WTC11 (cell line): ENCODE measurements around the gene FOXP4. TPM values are rescaled to one million over a fixed set of nuclear protein-coding genes. Genes with fewer than 3 reads are reported as not detected.

ENCODE experiments used
- ATAC-seq: fragments of 200-7000 bp; cut with Tn5 transposase; 2 replicates; pipeline ENCODE4 v1.10.0; 2021; ENCODE audit warnings: mild to moderate bottlenecking, moderate library complexity
- CTCF ChIA-PET: fragments of 300-600 bp; sonication (Branson Sonifier 250); formaldehyde crosslinking; loops from one replicate; lab custom pipeline; 2021; ENCODE audit warnings: antibody characterized with exemption; lab: Charles Lee
- POLR2A ChIA-PET: fragments of 350-600 bp; sonication (Branson Sonifier 250); formaldehyde crosslinking; loops from one replicate; lab custom pipeline; 2021; ENCODE audit warnings: antibody characterized with exemption; lab: Charles Lee
- DNase-seq: peaks from one replicate; pipeline ENCODE4 v3.0.0; 2021; ENCODE audit warnings: low spot score
- H3K27ac Mint-ChIP-seq: 2 replicates; pipeline ENCODE4 v1.8.0; 2021; ENCODE audit warnings: mixed read lengths
- H3K27me3 Mint-ChIP-seq: 2 replicates; pipeline ENCODE4 v1.8.0; 2021; ENCODE audit warnings: low read depth, mild to moderate bottlenecking, moderate library complexity, mixed read lengths
- H3K36me3 Mint-ChIP-seq: 2 replicates; pipeline ENCODE4 v1.8.0; 2021; ENCODE audit warnings: mixed read lengths
- H3K4me1 Mint-ChIP-seq: 2 replicates; pipeline ENCODE4 v1.8.0; 2022; ENCODE audit warnings: mixed read lengths
- H3K4me3 Mint-ChIP-seq: 2 replicates; pipeline ENCODE4 v1.8.0; 2021; ENCODE audit warnings: mild to moderate bottlenecking, moderate library complexity, mixed read lengths
- H3K9me3 Mint-ChIP-seq: 2 replicates; pipeline ENCODE4 v1.8.0; 2021; ENCODE audit warnings: mixed read lengths
- AR ChIP-seq: fragments of 250-450 bp; sonication (Bioruptor Pico); IDR thresholded peaks from 2 replicates; pipeline ENCODE4 v1.9.0; 2021; ENCODE audit warnings: mild to moderate bottlenecking
- CDX4 ChIP-seq: fragments of 250-450 bp; sonication (Bioruptor Pico); IDR thresholded peaks from 2 replicates; pipeline ENCODE4 v1.9.0; 2021; ENCODE audit warnings: moderate library complexity, mild to moderate bottlenecking, inconsistent platforms, borderline replicate concordance
- JUN ChIP-seq: sonication (generic); formaldehyde crosslinking; IDR thresholded peaks from 2 replicates; pipeline ENCODE4 v1.8.0; 2023; ENCODE audit warnings: mild to moderate bottlenecking, missing genetic modification reagents
- MYBL2 ChIP-seq: sonication (generic); formaldehyde crosslinking; IDR thresholded peaks from 2 replicates; pipeline ENCODE4 v1.8.1; 2023; ENCODE audit warnings: mild to moderate bottlenecking, moderate library complexity, missing genetic modification reagents
- NFATC4 ChIP-seq: fragments of 250-450 bp; sonication (Bioruptor Pico); IDR thresholded peaks from 2 replicates; pipeline ENCODE4 v1.9.0; 2021; ENCODE audit warnings: mild to moderate bottlenecking
- NR3C1 ChIP-seq: sonication (generic); formaldehyde crosslinking; conservative IDR thresholded peaks from 2 replicates; pipeline ENCODE4 v1.8.1; 2023; ENCODE audit warnings: low read depth, mild to moderate bottlenecking, missing genetic modification reagents
- PRDM15 ChIP-seq: sonication (generic); formaldehyde crosslinking; IDR thresholded peaks from 2 replicates; pipeline ENCODE4 v1.8.0; 2022; ENCODE audit warnings: missing genetic modification reagents
- PRRX2 ChIP-seq: fragments of 250-450 bp; sonication (Bioruptor Pico); IDR thresholded peaks from 2 replicates; pipeline ENCODE4 v1.8.0; 2021; ENCODE audit warnings: mild to moderate bottlenecking
- TP53 ChIP-seq: sonication (generic); formaldehyde crosslinking; IDR thresholded peaks from 2 replicates; pipeline ENCODE4 v1.8.1; 2023; ENCODE audit warnings: mild to moderate bottlenecking, missing genetic modification reagents
- ZNF317 ChIP-seq: sonication (generic); formaldehyde crosslinking; IDR thresholded peaks from 2 replicates; pipeline ENCODE4 v1.8.1; 2023; ENCODE audit warnings: low read depth, mild to moderate bottlenecking, moderate library complexity, missing genetic modification reagents, borderline replicate concordance
- ZNF532 ChIP-seq: fragments of 250-450 bp; sonication (Bioruptor Pico); IDR thresholded peaks from 2 replicates; pipeline ENCODE4 v1.9.0; 2021; ENCODE audit warnings: mild to moderate bottlenecking, borderline replicate concordance
- total RNA-seq: library from RNA; stranded (reverse); gene quantifications from 3 replicates; pipeline ENCODE4 v1.2.3, GENCODE V29; 2021
- TF ChIP-seq, protein P1 (sequence below): sonication (generic); formaldehyde crosslinking; IDR thresholded peaks from 2 replicates; pipeline ENCODE4 v1.8.0; 2023; ENCODE audit warnings: mild to moderate bottlenecking, missing genetic modification reagents
- TF ChIP-seq, protein P2 (sequence below): sonication (generic); formaldehyde crosslinking; IDR thresholded peaks from 2 replicates; pipeline ENCODE4 v1.8.1; 2023; ENCODE audit warnings: mild to moderate bottlenecking, missing genetic modification reagents, moderate library complexity

Gene FOXP4
- total RNA-seq, 1 experiment from 2014 or later, result 36.6 TPM

GRCh38 chr6:41563060-41563776 lies 17.0 kb downstream of the FOXP4 start:
- Mint-ChIP-seq H3K4me1 (peaks cover 54% of the 10 kb centered on the region), H3K4me3 (peak overlapping the region; percentile 79; the same call in 1 of the 2 replicates), H3K36me3 (peaks cover 15% of the 10 kb centered on the region), H3K9me3 (no peaks in the 10 kb centered on the region), H3K27ac (peak overlapping the region; percentile 67; the same call in 1 of the 2 replicates), H3K27me3 (peaks cover 18% of the 10 kb centered on the region)
- ATAC-seq (no peak), DNase-seq (no peak)
- TF ChIP-seq PRDM15 (CRISPR knock-in tag) (0 out of 2 replicates have a peak, but pooled peaks have one; percentile 25), TP53 (CRISPR knock-in tag) (no peak)
- ChIA-PET POLR2A (no interaction called here), CTCF (interaction anchor here (0.8 to 4.6 kb wide), 10 partner anchors 11 to 196 kb away, joined by 3 to 22 read pairs (median 6); no protein-coding TSS in a partner anchor)

DNA sequence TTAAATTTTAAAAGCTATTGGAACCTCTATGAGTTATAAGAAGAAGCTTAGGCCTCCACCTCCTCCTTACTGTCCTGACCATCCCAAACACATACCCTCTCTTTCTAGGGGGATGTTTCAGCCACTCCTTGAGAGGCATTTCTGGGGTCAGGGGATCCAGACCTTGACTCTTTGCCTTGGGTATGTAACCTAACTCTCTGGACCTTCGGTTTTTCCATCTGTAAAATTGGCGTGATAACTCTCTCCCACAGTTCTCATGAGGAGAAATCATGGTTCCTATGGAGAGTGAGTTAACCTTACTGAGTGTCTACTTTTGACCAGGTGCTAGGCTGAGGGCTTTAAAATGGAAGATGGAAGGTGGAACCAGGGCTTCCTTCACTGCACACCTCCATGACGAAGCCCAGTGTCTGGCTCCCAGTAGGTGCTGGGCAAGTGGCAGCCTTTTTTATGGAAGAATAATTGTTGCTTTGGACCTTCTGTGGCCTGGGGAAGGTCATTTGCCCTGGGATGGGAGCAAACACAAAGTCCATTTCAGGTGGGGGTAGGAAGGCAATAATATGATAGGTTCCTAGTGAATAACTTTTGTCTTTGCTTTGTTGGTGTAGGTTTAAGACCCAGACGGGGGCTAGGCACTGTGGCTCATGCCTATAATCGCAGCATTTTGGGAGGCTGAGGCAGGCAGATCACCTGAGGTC lies 18.4 kb downstream of the FOXP4 start:
- peaks cover 15% of the 10 kb centered on the region for H3K36me3 Mint-ChIP-seq
- POLR2A ChIA-PET, result no interaction called here
- TF ChIP-seq, protein P1, sequence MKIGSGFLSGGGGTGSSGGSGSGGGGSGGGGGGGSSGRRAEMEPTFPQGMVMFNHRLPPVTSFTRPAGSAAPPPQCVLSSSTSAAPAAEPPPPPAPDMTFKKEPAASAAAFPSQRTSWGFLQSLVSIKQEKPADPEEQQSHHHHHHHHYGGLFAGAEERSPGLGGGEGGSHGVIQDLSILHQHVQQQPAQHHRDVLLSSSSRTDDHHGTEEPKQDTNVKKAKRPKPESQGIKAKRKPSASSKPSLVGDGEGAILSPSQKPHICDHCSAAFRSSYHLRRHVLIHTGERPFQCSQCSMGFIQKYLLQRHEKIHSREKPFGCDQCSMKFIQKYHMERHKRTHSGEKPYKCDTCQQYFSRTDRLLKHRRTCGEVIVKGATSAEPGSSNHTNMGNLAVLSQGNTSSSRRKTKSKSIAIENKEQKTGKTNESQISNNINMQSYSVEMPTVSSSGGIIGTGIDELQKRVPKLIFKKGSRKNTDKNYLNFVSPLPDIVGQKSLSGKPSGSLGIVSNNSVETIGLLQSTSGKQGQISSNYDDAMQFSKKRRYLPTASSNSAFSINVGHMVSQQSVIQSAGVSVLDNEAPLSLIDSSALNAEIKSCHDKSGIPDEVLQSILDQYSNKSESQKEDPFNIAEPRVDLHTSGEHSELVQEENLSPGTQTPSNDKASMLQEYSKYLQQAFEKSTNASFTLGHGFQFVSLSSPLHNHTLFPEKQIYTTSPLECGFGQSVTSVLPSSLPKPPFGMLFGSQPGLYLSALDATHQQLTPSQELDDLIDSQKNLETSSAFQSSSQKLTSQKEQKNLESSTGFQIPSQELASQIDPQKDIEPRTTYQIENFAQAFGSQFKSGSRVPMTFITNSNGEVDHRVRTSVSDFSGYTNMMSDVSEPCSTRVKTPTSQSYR, result no peak
- TF ChIP-seq PRRX2 (CRISPR knock-in tag) (no peak), JUN (no peak)
- peaks cover 4% of the 10 kb centered on the region; the same call in 1 of the 2 replicates for H3K27me3 Mint-ChIP-seq
- peaks cover 58% of the 10 kb centered on the region for H3K4me1 Mint-ChIP-seq
- ATAC-seq (no peak), DNase-seq (no peak)
- no peak overlapping the region for H3K27ac Mint-ChIP-seq
- H3K9me3 Mint-ChIP-seq, result no peaks in the 10 kb centered on the region
- CTCF ChIA-PET, result interaction anchor here (1.3 kb wide), 1 partner anchor 197 kb away, joined by 3 read pairs; no protein-coding TSS in a partner anchor
- H3K4me3 Mint-ChIP-seq, result no peak overlapping the region

- ATAC-seq, result no peak
- Mint-ChIP-seq H3K4me3 (no peak overlapping the region), H3K27ac (no peak overlapping the region; the same call in 1 of the 2 replicates), H3K27me3 (no peaks in the 10 kb centered on the region; the same call in 1 of the 2 replicates), H3K4me1 (peaks cover 59% of the 10 kb centered on the region), H3K9me3 (no peaks in the 10 kb centered on the region), H3K36me3 (peaks cover 15% of the 10 kb centered on the region)
- POLR2A ChIA-PET, result no interaction called here
- DNase-seq, result no peak
- CTCF ChIA-PET, result no interaction called here
- no peak for TF ChIP-seq MYBL2 (CRISPR knock-in tag)
- no peak for TF ChIP-seq ZNF532 (CRISPR knock-in tag)
- TF ChIP-seq CDX4 (CRISPR knock-in tag), result no peak
- TF ChIP-seq NFATC4 (CRISPR knock-in tag), result no peak
- no peak for TF ChIP-seq ZNF317 (CRISPR knock-in tag)
- TF ChIP-seq AR, result no peak
- TF ChIP-seq, protein P2, sequence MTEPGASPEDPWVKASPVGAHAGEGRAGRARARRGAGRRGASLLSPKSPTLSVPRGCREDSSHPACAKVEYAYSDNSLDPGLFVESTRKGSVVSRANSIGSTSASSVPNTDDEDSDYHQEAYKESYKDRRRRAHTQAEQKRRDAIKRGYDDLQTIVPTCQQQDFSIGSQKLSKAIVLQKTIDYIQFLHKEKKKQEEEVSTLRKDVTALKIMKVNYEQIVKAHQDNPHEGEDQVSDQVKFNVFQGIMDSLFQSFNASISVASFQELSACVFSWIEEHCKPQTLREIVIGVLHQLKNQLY (CRISPR knock-in tag), result no peak
- TF ChIP-seq NR3C1 (CRISPR knock-in tag), result no peak
These were observed 19.5 kb downstream of the FOXP4 start for GRCh38 chr6:41565701-41566100.
